ENCODE results near the gene SRR. TPM values are rescaled to one million over a fixed set of nuclear protein-coding genes. Genes with fewer than 3 reads are reported as not detected.

SRR gene
- total and polyA plus RNA-seq, 8 donors, result 1.2 to 44.0 (median 9.8) TPM

DNA sequence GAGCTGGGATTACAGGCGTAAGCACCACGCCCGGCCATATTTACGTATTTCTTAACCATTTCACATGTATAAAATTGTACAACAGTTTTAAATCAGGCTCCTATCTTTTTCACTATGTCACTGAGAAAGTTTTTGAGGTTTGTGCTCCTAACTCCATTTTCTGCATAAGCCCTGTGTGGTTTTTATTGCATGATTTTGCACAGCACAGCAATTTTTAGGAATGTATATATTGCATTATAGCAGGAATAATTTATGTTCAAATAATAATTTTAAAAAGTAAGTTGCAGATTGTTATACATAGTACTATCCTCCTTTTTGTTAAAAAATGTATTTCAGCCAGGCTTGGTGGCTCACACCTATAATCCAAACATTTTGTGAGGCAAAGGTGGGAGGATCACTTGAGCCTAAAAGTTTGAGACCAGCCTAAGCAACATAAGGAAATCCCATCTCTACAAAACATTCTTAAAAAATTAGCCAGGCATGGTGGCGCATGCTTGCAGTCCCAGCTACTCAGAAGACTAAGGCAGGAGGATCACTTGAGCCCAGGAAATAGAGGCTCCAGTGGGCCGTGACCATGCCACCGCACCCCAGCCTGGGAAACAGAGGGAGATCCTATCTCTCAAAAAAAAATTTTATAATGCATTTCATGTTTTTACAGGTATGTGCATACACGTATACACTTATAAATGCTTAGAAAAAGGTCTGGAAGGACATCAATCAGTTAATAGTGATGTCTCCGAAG is 26.1 kb upstream of the SRR start:
- DNase-seq, result no peak
- peaks cover 0 to 8% (median 2%) of the 10 kb centered on the region in 4 donors for H3K4me1 ChIP-seq
- no peaks in the 10 kb centered on the region for H3K9me3 ChIP-seq
- H3K27me3 ChIP-seq, result no peaks in the 10 kb centered on the region
- whole genome bisulfite sequencing, 5 donors, result 95 to 99% (median 98%) methylated on average over 9 of the region's 9 CpGs
- intact Hi-C loops (cut with DNase I; ENCODE audit: low total_unique reads), result no loop called here
- peaks cover 25 to 92% (median 86%) of the 10 kb centered on the region in 4 donors for H3K36me3 ChIP-seq
- H3K27ac ChIP-seq, result no peak overlapping the region
- no peak overlapping the region for H3K4me3 ChIP-seq
- TF ChIP-seq POLR2AphosphoS5 (IDR thresholded peaks at IDR 0.05) (no peak), EP300 (IDR thresholded peaks at IDR 0.05) (no peak), POLR2A (IDR thresholded peaks at IDR 0.05) (no peak)
- TF ChIP-seq, protein P1, sequence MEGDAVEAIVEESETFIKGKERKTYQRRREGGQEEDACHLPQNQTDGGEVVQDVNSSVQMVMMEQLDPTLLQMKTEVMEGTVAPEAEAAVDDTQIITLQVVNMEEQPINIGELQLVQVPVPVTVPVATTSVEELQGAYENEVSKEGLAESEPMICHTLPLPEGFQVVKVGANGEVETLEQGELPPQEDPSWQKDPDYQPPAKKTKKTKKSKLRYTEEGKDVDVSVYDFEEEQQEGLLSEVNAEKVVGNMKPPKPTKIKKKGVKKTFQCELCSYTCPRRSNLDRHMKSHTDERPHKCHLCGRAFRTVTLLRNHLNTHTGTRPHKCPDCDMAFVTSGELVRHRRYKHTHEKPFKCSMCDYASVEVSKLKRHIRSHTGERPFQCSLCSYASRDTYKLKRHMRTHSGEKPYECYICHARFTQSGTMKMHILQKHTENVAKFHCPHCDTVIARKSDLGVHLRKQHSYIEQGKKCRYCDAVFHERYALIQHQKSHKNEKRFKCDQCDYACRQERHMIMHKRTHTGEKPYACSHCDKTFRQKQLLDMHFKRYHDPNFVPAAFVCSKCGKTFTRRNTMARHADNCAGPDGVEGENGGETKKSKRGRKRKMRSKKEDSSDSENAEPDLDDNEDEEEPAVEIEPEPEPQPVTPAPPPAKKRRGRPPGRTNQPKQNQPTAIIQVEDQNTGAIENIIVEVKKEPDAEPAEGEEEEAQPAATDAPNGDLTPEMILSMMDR (IDR thresholded peaks at IDR 0.05), result no peak

DNA sequence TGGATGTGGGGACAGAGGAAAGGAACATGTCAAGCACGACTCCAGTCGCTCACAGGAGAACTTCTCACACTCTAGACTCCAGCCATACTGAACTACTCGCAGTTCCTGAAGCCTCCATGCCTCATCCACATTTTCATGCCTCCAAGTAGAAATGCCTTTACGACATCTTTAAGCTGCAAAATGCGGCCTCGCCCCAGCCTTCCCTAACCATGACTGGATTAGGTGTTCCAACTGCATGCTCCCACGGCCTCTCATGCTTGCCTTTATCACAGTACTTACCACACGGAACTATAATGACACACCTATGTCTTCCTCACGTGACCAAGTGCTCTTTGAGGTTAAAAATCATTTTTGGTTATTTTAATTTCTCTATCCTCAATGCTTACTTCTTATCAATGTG is 24.0 kb upstream of the SRR start:
- WGBS, 5 donors, result 91 to 96% (median 93%) methylated on average over 9 of the region's 9 CpGs
- TF ChIP-seq POLR2A (IDR thresholded peaks at IDR 0.05) (no peak), POLR2AphosphoS5 (IDR thresholded peaks at IDR 0.05) (no peak), EP300 (IDR thresholded peaks at IDR 0.05) (no peak)
- TF ChIP-seq, protein P1 (IDR thresholded peaks at IDR 0.05), result no peak
- intact Hi-C loops (cut with DNase I; ENCODE audit: low total_unique reads), result no loop called here
- no peak overlapping the region for H3K4me3 ChIP-seq
- H3K27me3 ChIP-seq, result no peaks in the 10 kb centered on the region
- peaks cover 30 to 93% (median 86%) of the 10 kb centered on the region in 4 donors for H3K36me3 ChIP-seq
- no peaks in the 10 kb centered on the region for H3K9me3 ChIP-seq
- no peak overlapping the region for H3K27ac ChIP-seq
- H3K4me1 ChIP-seq, result peaks cover 0 to 8% (median 2%) of the 10 kb centered on the region in 4 donors
- DNase-seq, result no peak

DNA sequence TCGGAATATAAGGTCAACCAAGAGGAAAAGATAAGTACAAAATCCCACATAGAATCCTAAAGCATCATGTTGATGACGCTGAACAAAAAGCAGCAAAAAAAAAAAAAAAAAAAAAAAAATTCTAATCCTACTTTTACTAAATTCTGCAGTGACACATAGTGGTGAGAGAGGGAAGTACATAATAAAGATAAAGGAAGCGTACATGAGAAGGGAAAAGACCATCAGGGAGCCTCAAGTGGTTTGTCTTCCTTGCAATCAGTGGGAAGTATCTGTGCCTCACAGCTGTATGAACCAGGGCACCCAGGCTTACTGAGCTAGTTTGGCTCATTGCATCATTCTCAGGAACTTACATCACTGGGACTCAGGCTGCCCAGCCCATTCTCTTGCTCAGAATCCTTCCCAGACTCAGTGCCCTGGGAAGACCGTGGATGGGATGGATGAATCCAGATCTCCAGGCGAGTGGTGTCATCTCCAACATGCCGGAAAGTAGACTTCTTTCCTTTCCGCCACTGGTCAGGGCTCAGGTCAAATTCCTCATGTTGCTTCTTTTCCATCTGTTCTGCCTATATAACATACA is 21.4 kb upstream of the SRR start:
- Histone ChIP-seq H3K4me3 (no peak overlapping the region), H3K27ac (no peak overlapping the region), H3K4me1 (peaks cover 0 to 8% (median 2%) of the 10 kb centered on the region in 4 donors), H3K36me3 (peaks cover 30 to 97% (median 90%) of the 10 kb centered on the region in 4 donors), H3K9me3 (no peaks in the 10 kb centered on the region), H3K27me3 (no peaks in the 10 kb centered on the region)
- TF ChIP-seq POLR2A (IDR thresholded peaks at IDR 0.05) (no peak), POLR2AphosphoS5 (IDR thresholded peaks at IDR 0.05) (no peak), EP300 (IDR thresholded peaks at IDR 0.05) (no peak)
- TF ChIP-seq, protein P1 (IDR thresholded peaks at IDR 0.05), result peak in 5 of 7 experiments; percentile 53 to 68 (median 58)
- WGBS, 5 donors, result 53 to 61% (median 57%) methylated on average over 7 of the region's 7 CpGs
- intact Hi-C loops (cut with DNase I; ENCODE audit: low total_unique reads), result no loop called here
- peak in 1 of 2 donors; percentile 82 for DNase-seq

DNA sequence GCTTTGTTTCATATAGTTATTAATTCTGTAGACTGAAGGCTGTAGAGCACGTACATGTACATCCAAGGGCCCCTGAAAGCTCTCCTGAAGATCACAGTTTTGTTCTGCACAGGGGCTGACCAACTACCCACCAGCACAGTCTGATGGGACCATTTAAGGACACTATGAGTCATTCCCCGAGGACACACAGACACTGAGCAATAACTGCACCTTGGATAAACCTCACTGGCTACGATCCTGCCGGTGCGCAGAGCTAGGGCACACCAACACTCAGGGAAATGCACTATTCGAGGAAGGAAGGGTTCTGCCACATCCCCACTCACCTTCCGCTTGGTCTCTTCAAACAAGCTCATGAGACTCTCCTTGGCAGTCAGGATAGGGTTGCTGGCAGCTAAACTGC is 20.4 kb upstream of the SRR start:
- H3K27ac ChIP-seq, result no peak overlapping the region
- no peaks in the 10 kb centered on the region for H3K27me3 ChIP-seq
- TF ChIP-seq, protein P1 (IDR thresholded peaks at IDR 0.05), result no peak
- TF ChIP-seq POLR2AphosphoS5 (IDR thresholded peaks at IDR 0.05), result no peak
- no peak for TF ChIP-seq POLR2A (IDR thresholded peaks at IDR 0.05)
- TF ChIP-seq EP300 (IDR thresholded peaks at IDR 0.05), result no peak
- no peak overlapping the region for H3K4me3 ChIP-seq
- H3K9me3 ChIP-seq, result no peaks in the 10 kb centered on the region
- H3K4me1 ChIP-seq, result peaks cover 0 to 8% (median 2%) of the 10 kb centered on the region in 4 donors
- 83 to 89% (median 85%) methylated on average over 7 of the region's 7 CpGs for WGBS, 5 donors
- intact Hi-C loops (cut with DNase I; ENCODE audit: low total_unique reads), result no loop called here
- peaks cover 33 to 97% (median 92%) of the 10 kb centered on the region in 4 donors for H3K36me3 ChIP-seq
- DNase-seq, result no peak

Measured in stomach (tissue), 9 donors.